ENCODE results near the gene STKLD1.
"Not testable (repeated sequence)": the region's sequence is repeated elsewhere in the genome, so short reads cannot be mapped to it uniquely, and the experiment has no call there.

The STKLD1 gene

GRCh38 chr9:133366435-133366834 lies 9.7 kb upstream of the STKLD1 start:
- no peak for DNase-seq

GRCh38 chr9:133367221-133367620 lies 8.9 kb upstream of the STKLD1 start:
- no peak for DNase-seq

GRCh38 chr9:133367778-133368177 lies 8.4 kb upstream of the STKLD1 start:
- DNase-seq = no peak

- DNase-seq = peak; percentile 47
These were observed 7.8 kb upstream of the STKLD1 start for GRCh38 chr9:133368249-133368881.

- DNase-seq = no peak
These were observed 6.7 kb upstream of the STKLD1 start for GRCh38 chr9:133369422-133369821.

- no peak for DNase-seq
These were observed 6.2 kb upstream of the STKLD1 start for GRCh38 chr9:133369933-133370332.

GRCh38 chr9:133370685-133371084 lies 5.5 kb upstream of the STKLD1 start:
- no peak for DNase-seq

- no peak for DNase-seq
These were observed 4.9 kb upstream of the STKLD1 start for GRCh38 chr9:133371261-133371711.

GRCh38 chr9:133372144-133372543 lies 4.0 kb upstream of the STKLD1 start:
- no peak for DNase-seq

- DNase-seq = no peak
These were observed 1.5 kb upstream of the STKLD1 start for GRCh38 chr9:133374612-133375115.

- DNase-seq = no peak
These were observed 946 bp upstream of the STKLD1 start for GRCh38 chr9:133375116-133375723.

- not testable (repeated sequence) for DNase-seq
These were observed 1.1 kb downstream of the STKLD1 start for GRCh38 chr9:133377280-133377679.

GRCh38 chr9:133377721-133378216 lies 1.6 kb downstream of the STKLD1 start:
- no peak for DNase-seq

- no peak for DNase-seq
These were observed 2.3 kb downstream of the STKLD1 start for GRCh38 chr9:133378408-133378962.

- no peak for DNase-seq
These were observed 3.3 kb downstream of the STKLD1 start for GRCh38 chr9:133379153-133380086.

GRCh38 chr9:133380734-133381133 lies 4.6 kb downstream of the STKLD1 start:
- DNase-seq = no peak

- DNase-seq = no peak
These were observed 6.5 kb downstream of the STKLD1 start for GRCh38 chr9:133382507-133383141.

- no peak for DNase-seq
These were observed 7.3 kb downstream of the STKLD1 start for GRCh38 chr9:133383438-133383837.

- no peak for DNase-seq
These were observed 8.7 kb downstream of the STKLD1 start for GRCh38 chr9:133384736-133385321.

- DNase-seq = no peak
These were observed 9.3 kb downstream of the STKLD1 start for GRCh38 chr9:133385452-133385851.

- DNase-seq = no peak
These were observed 10.2 kb downstream of the STKLD1 start for GRCh38 chr9:133386338-133386737.

- DNase-seq = no peak
These were observed 11.5 kb downstream of the STKLD1 start for GRCh38 chr9:133387680-133388079.
